GM19467 (cell line): Measurements from ENCODE around the gene VPS41.

Experiments
- ATAC-seq: cut with Tn5 transposase; IDR thresholded peaks from one replicate; pipeline ENCODE4 v1.9.1; 2021; ENCODE audit warnings: mild to moderate bottlenecking, moderate library complexity; ENCODE audit not compliant: unreplicated experiment

Gene VPS41

GRCh38 chr7:38740041-38740440 lies 168.9 kb downstream of the VPS41 start:
- no peak for ATAC-seq

DNA sequence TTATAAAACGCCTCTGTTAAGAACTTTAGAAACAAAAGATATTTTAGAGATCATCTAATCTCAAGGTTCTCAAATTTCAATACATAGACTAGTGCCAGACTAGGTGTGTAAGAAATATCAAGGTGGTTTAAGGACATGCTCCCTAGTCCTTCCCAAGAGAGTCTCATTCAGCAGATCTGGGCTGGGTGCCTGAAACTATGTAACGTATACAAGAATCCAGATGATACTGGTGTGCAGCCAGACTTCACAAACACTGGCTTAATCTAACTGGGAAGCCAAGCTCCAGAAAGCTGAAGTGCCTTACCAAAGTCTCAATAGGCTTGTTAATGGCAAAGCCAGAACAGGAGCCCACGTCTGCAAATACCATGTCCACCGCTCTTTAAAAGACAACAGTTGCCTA lies 172.9 kb downstream of the VPS41 start:
- no peak for ATAC-seq

DNA sequence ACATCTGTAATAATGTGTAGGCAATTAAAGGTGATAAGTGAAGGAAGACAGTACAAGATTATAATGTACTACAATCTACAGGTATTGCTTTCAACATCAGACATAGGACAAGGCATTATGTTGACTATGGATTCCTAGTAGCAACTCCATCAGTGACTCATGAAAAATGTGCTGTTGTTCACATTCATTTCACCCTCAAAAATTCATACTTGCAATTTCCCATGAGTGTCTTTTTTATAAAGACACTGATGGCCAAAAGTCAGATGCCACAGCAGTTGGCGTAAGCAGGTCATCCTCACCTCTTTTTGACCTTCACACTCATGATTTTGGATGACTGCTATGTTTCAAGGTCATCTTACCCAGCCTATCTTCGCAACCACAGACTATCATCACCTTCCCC lies 177.8 kb downstream of the VPS41 start:
- no peak for ATAC-seq

DNA sequence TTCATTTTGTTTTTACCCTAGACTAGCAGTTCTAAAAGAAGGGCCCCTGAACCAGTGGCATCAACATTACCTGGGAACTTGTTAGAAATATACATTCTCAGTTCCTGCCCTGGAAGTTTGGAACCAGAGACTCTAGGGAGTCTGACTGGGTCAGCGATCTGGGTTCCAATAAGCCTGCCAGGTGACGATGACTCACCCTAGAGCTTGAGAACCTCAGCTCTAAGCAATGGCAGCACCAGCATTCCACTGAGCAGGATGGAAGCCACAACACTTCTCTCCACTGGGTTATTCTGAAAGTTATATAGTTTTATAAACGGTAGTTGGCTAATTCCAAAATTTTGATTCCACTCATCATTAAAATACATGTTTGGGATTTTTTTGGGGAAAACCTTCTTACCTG lies 180.8 kb downstream of the VPS41 start:
- no peak for ATAC-seq

GRCh38 chr7:38727184-38727940 lies 181.6 kb downstream of the VPS41 start:
- no peak for ATAC-seq

DNA sequence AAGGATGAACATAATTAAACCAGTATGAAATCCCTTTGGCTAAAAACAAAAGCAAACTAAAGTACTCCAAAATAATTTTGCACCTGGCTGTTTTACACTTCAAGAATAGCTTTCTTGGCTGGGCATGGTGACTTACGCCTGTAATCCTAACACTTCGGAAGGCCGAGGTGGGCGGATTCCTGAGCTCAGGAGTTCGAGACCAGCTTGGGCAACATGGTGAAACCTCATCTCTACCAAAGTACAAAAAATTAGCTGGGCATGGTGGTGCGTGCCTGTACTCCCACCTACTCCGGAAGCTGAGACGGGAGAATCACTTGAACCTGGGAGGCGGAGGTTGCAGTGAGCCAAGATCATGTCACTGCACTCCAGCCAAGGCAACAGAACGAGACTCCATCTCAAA lies 185.7 kb downstream of the VPS41 start:
- no peak for ATAC-seq

GRCh38 chr7:38716397-38716796 lies 192.6 kb downstream of the VPS41 start:
- no peak for ATAC-seq

GRCh38 chr7:38709123-38709522 lies 199.9 kb downstream of the VPS41 start:
- ATAC-seq, result no peak

- ATAC-seq, result no peak
Observed at GRCh38 chr7:38704751-38705150, 204.2 kb downstream of the VPS41 start.

DNA sequence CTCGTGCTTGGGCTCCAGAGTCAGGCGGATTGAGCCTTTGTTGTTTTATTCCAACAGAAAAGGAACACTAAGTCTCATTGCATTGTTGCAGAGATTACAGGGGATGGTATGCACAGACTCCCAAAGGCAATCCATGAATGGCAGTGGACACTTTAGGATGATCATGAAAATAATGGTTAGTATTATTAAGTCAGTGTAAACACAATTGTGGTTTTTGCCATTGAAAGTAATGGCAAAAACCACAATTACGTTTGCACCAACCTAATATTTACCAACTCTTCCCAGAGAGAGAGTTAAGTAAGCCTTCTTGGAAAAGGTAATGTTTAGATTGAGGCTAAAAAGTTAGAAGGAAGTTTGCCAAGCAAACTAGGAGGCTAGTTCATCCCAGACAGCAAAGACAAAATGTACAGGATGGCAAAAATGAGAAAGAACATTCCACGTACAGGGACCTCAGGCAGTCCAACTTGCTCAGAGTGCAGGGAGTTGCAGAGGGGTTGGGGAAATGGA lies 204.9 kb downstream of the VPS41 start:
- ATAC-seq, result no peak

GRCh38 chr7:38703093-38703492 lies 205.9 kb downstream of the VPS41 start:
- no peak for ATAC-seq

GRCh38 chr7:38702002-38702535 lies 206.9 kb downstream of the VPS41 start:
- no peak for ATAC-seq

DNA sequence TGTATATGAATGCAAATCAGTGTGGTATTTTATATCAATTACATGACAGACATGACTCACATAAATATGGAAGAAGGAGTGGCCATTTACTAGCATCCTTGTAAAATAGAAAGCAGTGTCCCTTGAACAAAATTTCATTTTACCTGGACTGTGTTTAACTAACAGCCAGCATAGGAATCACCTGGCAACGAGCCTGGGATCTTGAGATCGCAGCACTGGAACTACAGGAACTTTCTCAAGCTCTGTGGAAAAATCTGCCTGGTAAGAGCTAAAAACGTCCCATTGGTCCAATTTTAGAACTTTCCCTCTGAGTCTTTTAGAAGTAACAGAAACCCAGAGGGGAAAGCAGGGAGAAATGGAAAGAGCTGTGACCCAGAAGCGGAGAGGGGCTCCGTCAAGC lies 208.9 kb downstream of the VPS41 start:
- ATAC-seq, result no peak

DNA sequence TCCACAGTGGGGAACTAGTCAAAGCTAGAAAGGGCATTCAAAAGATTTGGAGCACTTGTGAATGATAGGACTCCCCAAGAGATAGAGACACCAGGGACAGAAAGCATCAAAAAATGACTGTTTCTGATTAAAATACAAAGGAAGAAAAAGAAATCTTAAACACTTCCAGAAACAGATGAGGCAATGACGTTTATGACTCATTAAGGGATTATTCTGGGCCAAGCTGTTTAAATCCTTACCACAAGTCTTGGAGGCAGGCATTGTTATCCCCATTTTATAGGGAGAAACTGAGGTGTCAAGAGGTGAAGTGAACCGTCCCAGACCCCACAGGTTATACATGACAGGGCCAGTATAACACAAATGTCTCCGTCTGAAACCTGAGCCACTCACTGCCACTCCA lies 209.5 kb downstream of the VPS41 start:
- no peak for ATAC-seq

DNA sequence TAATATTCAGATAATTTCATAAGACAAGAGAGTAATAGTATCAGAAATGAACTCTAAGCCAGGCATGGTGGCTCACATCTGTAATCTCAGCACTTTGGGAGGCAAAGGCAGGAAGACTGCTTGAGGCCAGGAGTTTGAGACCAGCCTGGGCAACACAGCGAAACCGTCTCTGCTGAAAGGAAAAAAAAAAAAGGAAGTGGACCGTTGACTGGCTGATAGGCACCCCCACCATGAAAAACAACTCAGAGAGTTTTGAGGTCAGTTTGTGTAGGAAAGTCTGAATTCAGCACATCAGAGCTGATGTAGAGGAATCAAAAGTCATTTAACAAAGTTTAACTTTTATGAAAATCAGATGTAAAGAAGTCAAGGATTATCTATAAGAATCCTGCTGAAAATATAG lies 214.7 kb downstream of the VPS41 start:
- ATAC-seq, result no peak

GRCh38 chr7:38686888-38687287 lies 222.1 kb downstream of the VPS41 start:
- no peak for ATAC-seq

GRCh38 chr7:38685851-38686250 lies 223.1 kb downstream of the VPS41 start:
- no peak for ATAC-seq

DNA sequence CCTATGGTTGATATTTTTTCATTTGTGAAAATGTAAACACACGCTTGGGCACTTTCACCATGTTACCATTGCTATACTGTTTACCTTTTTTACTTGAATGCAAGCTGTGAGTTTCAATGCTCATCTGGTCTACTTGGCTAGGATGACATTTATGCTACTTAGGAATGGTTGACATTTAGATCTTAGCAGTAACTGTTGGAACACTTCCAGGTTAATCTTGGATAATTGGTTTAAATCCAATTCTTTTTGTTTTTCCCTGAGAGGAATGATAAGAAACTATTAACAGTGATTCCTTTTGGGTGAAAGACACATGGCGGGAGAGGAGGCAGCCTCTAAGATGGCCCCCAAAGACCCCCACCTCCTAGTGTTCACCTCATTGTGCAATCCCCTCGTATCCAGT lies 226.4 kb downstream of the VPS41 start:
- no peak for ATAC-seq

- ATAC-seq, result no peak
Observed at GRCh38 chr7:38681882-38682281, 227.1 kb downstream of the VPS41 start.

- ATAC-seq, result no peak
Observed at GRCh38 chr7:38679419-38679818, 229.6 kb downstream of the VPS41 start.

GRCh38 chr7:38678698-38679054 lies 230.3 kb downstream of the VPS41 start:
- ATAC-seq, result no peak

- ATAC-seq, result no peak
Observed at GRCh38 chr7:38677981-38678697, 230.9 kb downstream of the VPS41 start.
